IgD-negative memory B cell (primary cell): ENCODE results near the gene WEE2. TPM values are rescaled to one million over a fixed set of nuclear protein-coding genes. Genes with fewer than 3 reads are reported as not detected.
"Not testable (repeated sequence)": the region's sequence is repeated elsewhere in the genome, so short reads cannot be mapped to it uniquely, and the experiment has no call there.

ENCODE experiments used
- H3K27ac Mint-ChIP-seq, 3 donors: one replicate each; pipeline ENCODE4 v1.8.0; 2020 to 2022; ENCODE audit warnings: mild to moderate bottlenecking in 3 of 3, mixed read lengths in 3 of 3, moderate library complexity in 1 of 3
- H3K27me3 Mint-ChIP-seq: one replicate; pipeline ENCODE4 v1.8.0; 2021; ENCODE audit warnings: mixed read lengths
- H3K36me3 Mint-ChIP-seq: one replicate; pipeline ENCODE4 v1.8.0; 2020; ENCODE audit warnings: mild to moderate bottlenecking, mixed read lengths
- H3K4me1 Mint-ChIP-seq, 3 donors: one replicate each; pipeline ENCODE4 v1.8.0; 2020 to 2022; ENCODE audit warnings: mixed read lengths in 3 of 3, mild to moderate bottlenecking in 1 of 3
- H3K4me3 Mint-ChIP-seq, 4 donors: one replicate each; pipeline ENCODE4 v1.8.0; 2020 to 2022; ENCODE audit warnings: mild to moderate bottlenecking in 4 of 4, mixed read lengths in 4 of 4, moderate library complexity in 3 of 4
- H3K9me3 Mint-ChIP-seq, 3 donors: one replicate each; pipeline ENCODE4 v1.8.0; 2020 to 2021; ENCODE audit warnings: mixed read lengths in 3 of 3, mild to moderate bottlenecking in 1 of 3
- polyA plus RNA-seq: library from polyadenylated mRNA; unstranded; fragments of 300-500 nt; fragmentation: Illumina TruSeq; gene quantifications from one replicate; pipeline ENCODE4 v1.2.3, GENCODE V29; 2021

WEE2 gene
- polyA plus RNA-seq, 1 donor from 2014 or later: not detected

- no peaks in the 10 kb centered on the region for H3K9me3 Mint-ChIP-seq
- H3K36me3 Mint-ChIP-seq: peaks cover 3% of the 10 kb centered on the region
- no peaks in the 10 kb centered on the region for H3K27me3 Mint-ChIP-seq
- H3K4me3 Mint-ChIP-seq: no peak overlapping the region
- H3K4me1 Mint-ChIP-seq: no peaks in the 10 kb centered on the region
- H3K27ac Mint-ChIP-seq: no peak overlapping the region
Measured at GRCh38 chr7:141715018-141715417, 6.9 kb downstream of the WEE2 start.

GRCh38 chr7:141715794-141716689 lies 7.9 kb downstream of the WEE2 start:
- Mint-ChIP-seq H3K4me1 (no peaks in the 10 kb centered on the region), H3K36me3 (peaks cover 4% of the 10 kb centered on the region), H3K9me3 (no peaks in the 10 kb centered on the region), H3K27me3 (no peaks in the 10 kb centered on the region), H3K27ac (no peak overlapping the region), H3K4me3 (no peak overlapping the region)

- Mint-ChIP-seq H3K27me3 (no peaks in the 10 kb centered on the region), H3K9me3 (no peaks in the 10 kb centered on the region), H3K36me3 (peaks cover 4% of the 10 kb centered on the region), H3K27ac (no peak overlapping the region), H3K4me3 (no peak overlapping the region), H3K4me1 (no peaks in the 10 kb centered on the region)
Measured at GRCh38 chr7:141717450-141717849, 9.3 kb downstream of the WEE2 start.

GRCh38 chr7:141722529-141722928 lies 14.4 kb downstream of the WEE2 start:
- no peaks in the 10 kb centered on the region for H3K4me1 Mint-ChIP-seq
- H3K4me3 Mint-ChIP-seq: no peak overlapping the region
- no peaks in the 10 kb centered on the region for H3K27me3 Mint-ChIP-seq
- H3K27ac Mint-ChIP-seq: no peak overlapping the region
- no peaks in the 10 kb centered on the region for H3K9me3 Mint-ChIP-seq
- peaks cover 4% of the 10 kb centered on the region for H3K36me3 Mint-ChIP-seq

- H3K4me1 Mint-ChIP-seq: peaks cover 0 to 2% (median 0%) of the 10 kb centered on the region in 3 donors
- H3K27me3 Mint-ChIP-seq: no peaks in the 10 kb centered on the region
- no peaks in the 10 kb centered on the region for H3K9me3 Mint-ChIP-seq
- H3K36me3 Mint-ChIP-seq: no peaks in the 10 kb centered on the region
- no peak overlapping the region for H3K4me3 Mint-ChIP-seq
- H3K27ac Mint-ChIP-seq: peak overlapping the region in 1 of 3 donors; percentile 3
Measured at GRCh38 chr7:141729020-141729419, 20.9 kb downstream of the WEE2 start.

GRCh38 chr7:141731476-141732149 lies 23.5 kb downstream of the WEE2 start:
- no peaks in the 10 kb centered on the region for H3K27me3 Mint-ChIP-seq
- H3K9me3 Mint-ChIP-seq: no peaks in the 10 kb centered on the region
- H3K36me3 Mint-ChIP-seq: no peaks in the 10 kb centered on the region
- H3K4me3 Mint-ChIP-seq: no peak overlapping the region
- H3K4me1 Mint-ChIP-seq: peaks cover 0 to 2% (median 0%) of the 10 kb centered on the region in 3 donors
- peak overlapping the region in 1 of 3 donors; percentile 21 for H3K27ac Mint-ChIP-seq

- Mint-ChIP-seq H3K9me3 (no peaks in the 10 kb centered on the region), H3K27me3 (no peaks in the 10 kb centered on the region), H3K27ac (peak overlapping the region; percentile 86 to 100 (median 98)), H3K4me1 (peaks cover 17 to 30% (median 28%) of the 10 kb centered on the region in 3 donors), H3K36me3 (peaks cover 2% of the 10 kb centered on the region), H3K4me3 (peak overlapping the region; percentile 94 to 100 (median 98))
Measured at GRCh38 chr7:141737118-141737835, 29.1 kb downstream of the WEE2 start.

GRCh38 chr7:141737836-141738591 lies 29.9 kb downstream of the WEE2 start, which contains the start of gene SSBP1:
SSBP1 (plus strand) TSS chr7:141738358; CDS start chr7:141739167, 809 bp downstream.
- peak within 1 kb of the TSS; percentile 86 to 100 (median 98) for H3K27ac Mint-ChIP-seq
- H3K36me3 Mint-ChIP-seq: peaks cover 2% of the 10 kb centered on the region
- H3K4me1 Mint-ChIP-seq: peaks cover 17 to 31% (median 29%) of the 10 kb centered on the region in 3 donors
- H3K9me3 Mint-ChIP-seq: no peaks in the 10 kb centered on the region
- H3K27me3 Mint-ChIP-seq: no peaks in the 10 kb centered on the region
- peak within 1 kb of the TSS; percentile 94 to 100 (median 98) for H3K4me3 Mint-ChIP-seq

DNA sequence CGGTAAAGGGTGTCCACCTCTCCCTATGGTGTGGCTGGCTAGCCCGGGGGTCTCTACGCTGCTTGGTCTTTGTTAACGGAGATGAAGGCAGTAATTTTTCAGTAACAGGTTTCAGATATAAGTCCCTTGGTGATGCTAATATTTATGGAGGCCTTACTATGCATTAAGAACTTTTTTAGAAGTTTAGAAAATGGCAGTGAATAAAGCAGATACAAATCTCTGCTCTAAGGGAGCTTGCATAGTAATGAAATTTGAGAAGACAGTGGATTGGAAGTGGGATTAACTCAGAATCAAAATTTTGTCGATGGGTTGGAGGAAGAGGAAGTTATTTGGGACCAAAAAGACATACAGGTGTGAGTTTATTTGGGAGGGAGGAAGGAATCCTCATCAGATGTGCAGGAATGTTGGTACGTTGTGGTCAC lies 30.4 kb downstream of the WEE2 start:
- H3K9me3 Mint-ChIP-seq: no peaks in the 10 kb centered on the region
- H3K27me3 Mint-ChIP-seq: no peaks in the 10 kb centered on the region
- H3K36me3 Mint-ChIP-seq: peaks cover 2% of the 10 kb centered on the region
- peak overlapping the region; percentile 86 to 100 (median 98) for H3K27ac Mint-ChIP-seq
- peak overlapping the region; percentile 94 to 100 (median 98) for H3K4me3 Mint-ChIP-seq
- H3K4me1 Mint-ChIP-seq: peaks cover 17 to 31% (median 27%) of the 10 kb centered on the region in 3 donors

DNA sequence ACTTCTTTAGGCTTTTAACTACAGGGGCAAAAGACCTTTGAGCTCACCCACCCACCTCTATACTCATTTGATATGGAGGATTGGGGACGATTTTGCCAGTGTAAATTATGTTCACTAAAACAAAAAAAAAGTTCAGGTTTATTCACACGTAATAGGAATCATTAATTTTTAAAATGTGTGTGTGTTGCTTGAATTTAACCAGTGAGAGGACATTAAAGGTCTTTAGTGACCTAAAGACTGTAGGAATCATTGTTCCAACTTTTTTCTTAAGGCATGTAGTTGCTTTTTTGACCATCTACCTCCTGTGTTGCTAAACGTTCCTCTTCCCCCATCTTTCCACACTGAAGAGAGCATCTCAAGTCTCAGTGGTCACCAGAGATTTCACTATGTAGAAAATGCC lies 31.1 kb downstream of the WEE2 start:
- H3K27ac Mint-ChIP-seq: peak overlapping the region in 1 of 3 donors; percentile 100
- no peaks in the 10 kb centered on the region for H3K27me3 Mint-ChIP-seq
- peak overlapping the region in 3 of 4 donors; percentile 94 to 100 (median 98) for H3K4me3 Mint-ChIP-seq
- peaks cover 17 to 31% (median 27%) of the 10 kb centered on the region in 3 donors for H3K4me1 Mint-ChIP-seq
- no peaks in the 10 kb centered on the region for H3K9me3 Mint-ChIP-seq
- H3K36me3 Mint-ChIP-seq: peaks cover 2% of the 10 kb centered on the region

DNA sequence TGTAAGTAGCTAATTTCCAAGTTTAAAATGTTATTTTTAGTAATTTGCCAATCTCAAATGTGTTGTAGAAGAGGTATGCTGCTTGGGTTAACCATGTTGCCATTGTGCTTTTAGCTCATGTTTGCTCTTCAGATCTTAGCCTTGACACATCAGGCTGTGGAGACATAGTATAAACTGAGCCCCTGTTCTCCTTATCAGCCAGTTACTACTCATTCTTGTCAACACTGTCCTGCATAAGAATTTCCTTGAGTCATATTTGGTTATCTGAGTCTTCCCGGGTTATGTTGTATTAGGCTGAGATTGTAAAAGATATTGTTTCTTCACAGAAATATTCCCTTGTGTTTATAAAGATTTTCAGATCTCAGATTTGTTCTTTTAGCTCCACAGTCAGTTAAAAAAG lies 34.1 kb downstream of the WEE2 start:
- Mint-ChIP-seq H3K27me3 (no peaks in the 10 kb centered on the region), H3K4me3 (peak overlapping the region in 1 of 4 donors; percentile 20), H3K27ac (no peak overlapping the region), H3K4me1 (peaks cover 17 to 29% (median 26%) of the 10 kb centered on the region in 3 donors), H3K9me3 (no peaks in the 10 kb centered on the region), H3K36me3 (peaks cover 4% of the 10 kb centered on the region)

- peaks cover 5 to 16% (median 13%) of the 10 kb centered on the region in 3 donors for H3K4me1 Mint-ChIP-seq
Measured at GRCh38 chr7:141744131-141744530, 36.0 kb downstream of the WEE2 start.

GRCh38 chr7:141748396-141748795 lies 40.2 kb downstream of the WEE2 start:
- Mint-ChIP-seq H3K36me3 (peaks cover 27% of the 10 kb centered on the region), H3K27ac (no peak overlapping the region), H3K27me3 (no peaks in the 10 kb centered on the region), H3K4me1 (no peaks in the 10 kb centered on the region), H3K4me3 (no peak overlapping the region), H3K9me3 (peaks cover 3 to 22% (median 9%) of the 10 kb centered on the region in 3 donors)

More at GRCh38 chr7:141744131-141744530, 36.0 kb downstream of the WEE2 start:
- Mint-ChIP-seq H3K27ac (peak overlapping the region in 1 of 3 donors; percentile 8), H3K4me3 (no peak overlapping the region), H3K9me3 (no peaks in the 10 kb centered on the region), H3K27me3 (no peaks in the 10 kb centered on the region), H3K36me3 (peaks cover 4% of the 10 kb centered on the region)

GRCh38 chr7:141751904-141752303 lies 43.8 kb downstream of the WEE2 start:
- Mint-ChIP-seq H3K9me3 (peaks cover 3 to 22% (median 9%) of the 10 kb centered on the region in 3 donors), H3K36me3 (peaks cover 35% of the 10 kb centered on the region)
- H3K27ac Mint-ChIP-seq, H3K27me3 Mint-ChIP-seq, H3K4me1 Mint-ChIP-seq, H3K4me3 Mint-ChIP-seq: not testable (repeated sequence)
